ENCODE measurements around the gene RTF1.
"Not testable (repeated sequence)": the region's sequence is repeated elsewhere in the genome, so short reads cannot be mapped to it uniquely, and the experiment has no call there.

RTF1 gene

DNA sequence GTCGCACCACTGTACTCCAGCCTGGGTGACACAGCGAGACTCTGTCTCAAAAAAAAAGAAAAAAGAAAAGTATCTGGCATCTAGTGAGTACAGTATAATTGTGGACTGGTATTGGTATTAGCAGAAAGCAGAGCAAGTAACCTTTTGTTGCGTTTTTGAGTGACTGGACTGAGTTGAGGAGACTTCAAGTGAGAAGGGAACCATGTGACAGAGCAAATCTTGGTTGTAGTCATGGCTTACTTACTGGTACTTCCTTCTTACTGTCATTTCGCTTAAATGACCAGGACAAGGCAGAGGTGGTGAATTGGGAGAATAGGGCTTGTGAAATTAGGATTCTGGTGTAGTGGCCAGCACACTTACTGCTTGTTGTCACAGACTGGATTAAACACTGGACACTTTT, 20.6 kb downstream of the RTF1 start:
- H3K4me3 ChIP-seq (ENCODE audit: low read depth, low read length) = no peak overlapping the region
- TF ChIP-seq, protein P1, sequence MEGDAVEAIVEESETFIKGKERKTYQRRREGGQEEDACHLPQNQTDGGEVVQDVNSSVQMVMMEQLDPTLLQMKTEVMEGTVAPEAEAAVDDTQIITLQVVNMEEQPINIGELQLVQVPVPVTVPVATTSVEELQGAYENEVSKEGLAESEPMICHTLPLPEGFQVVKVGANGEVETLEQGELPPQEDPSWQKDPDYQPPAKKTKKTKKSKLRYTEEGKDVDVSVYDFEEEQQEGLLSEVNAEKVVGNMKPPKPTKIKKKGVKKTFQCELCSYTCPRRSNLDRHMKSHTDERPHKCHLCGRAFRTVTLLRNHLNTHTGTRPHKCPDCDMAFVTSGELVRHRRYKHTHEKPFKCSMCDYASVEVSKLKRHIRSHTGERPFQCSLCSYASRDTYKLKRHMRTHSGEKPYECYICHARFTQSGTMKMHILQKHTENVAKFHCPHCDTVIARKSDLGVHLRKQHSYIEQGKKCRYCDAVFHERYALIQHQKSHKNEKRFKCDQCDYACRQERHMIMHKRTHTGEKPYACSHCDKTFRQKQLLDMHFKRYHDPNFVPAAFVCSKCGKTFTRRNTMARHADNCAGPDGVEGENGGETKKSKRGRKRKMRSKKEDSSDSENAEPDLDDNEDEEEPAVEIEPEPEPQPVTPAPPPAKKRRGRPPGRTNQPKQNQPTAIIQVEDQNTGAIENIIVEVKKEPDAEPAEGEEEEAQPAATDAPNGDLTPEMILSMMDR (IDR thresholded peaks at IDR 0.05; ENCODE audit: insufficient read depth, low read depth, low read length, missing control alignments) = no peak
- DNase-seq (ENCODE audit: low read depth) = no peak

DNA sequence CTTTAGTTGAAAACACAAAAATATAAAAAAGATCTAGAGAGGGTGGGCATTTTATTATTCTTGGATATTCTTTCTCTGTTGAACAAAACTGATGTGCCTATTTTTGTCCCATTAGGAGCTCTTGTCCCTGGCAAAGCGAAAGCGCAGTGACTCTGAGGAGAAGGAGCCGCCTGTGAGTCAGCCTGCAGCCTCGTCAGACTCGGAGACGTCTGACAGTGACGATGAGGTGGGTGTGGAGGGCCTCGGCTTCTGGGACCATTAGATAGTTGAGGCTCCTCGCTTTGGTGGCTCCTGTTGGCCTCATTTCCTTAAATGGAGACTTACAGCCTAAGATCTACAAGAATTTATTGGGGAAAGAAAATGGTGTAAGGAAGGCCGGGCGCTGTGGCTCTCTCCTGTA, 21.3 kb downstream of the RTF1 start:
- no peak for DNase-seq (ENCODE audit: low read depth)
- TF ChIP-seq, protein P1 (IDR thresholded peaks at IDR 0.05; ENCODE audit: insufficient read depth, low read depth, low read length, missing control alignments) = no peak
- H3K4me3 ChIP-seq (ENCODE audit: low read depth, low read length) = no peak overlapping the region

DNA sequence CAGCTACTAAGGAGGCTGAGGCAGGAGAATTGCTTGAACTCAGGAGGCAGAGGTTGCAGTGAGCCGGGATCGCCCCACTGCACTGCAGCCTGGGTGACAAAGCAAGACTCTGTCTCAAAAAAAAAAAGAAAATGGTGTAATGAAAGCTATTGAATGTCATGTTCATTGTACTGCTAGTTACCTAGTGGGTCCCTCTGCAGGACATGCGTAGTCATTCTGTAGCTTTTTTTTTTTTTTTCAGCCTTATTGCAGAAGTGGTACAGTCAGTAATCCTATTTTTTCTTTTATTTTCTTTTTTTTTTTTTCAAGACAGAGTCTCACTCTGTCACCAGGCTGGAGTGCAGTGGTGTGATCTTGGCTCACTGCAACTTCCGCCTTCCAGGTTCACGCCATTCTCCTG, 21.9 kb downstream of the RTF1 start:
- DNase-seq (ENCODE audit: low read depth); H3K4me3 ChIP-seq (ENCODE audit: low read depth, low read length): not testable (repeated sequence)

DNA sequence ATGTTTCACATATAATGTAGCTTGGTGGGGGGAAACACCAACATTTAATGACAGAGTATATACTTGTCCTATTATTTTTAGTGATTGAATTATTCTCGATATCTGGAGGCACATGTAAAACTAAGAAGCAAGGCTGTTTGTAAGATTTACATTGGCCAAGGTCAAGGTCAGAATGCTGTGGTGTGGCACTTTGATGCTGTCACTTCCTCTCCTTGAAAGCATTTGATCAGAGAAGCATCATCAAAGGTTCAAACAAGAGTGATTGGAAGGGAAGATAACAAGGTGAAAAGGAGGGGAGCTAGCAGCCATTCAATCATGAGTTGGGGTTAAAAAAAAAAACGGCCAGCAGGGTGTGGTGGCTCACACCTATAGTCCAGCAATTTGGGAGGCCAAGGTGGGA, 26.4 kb downstream of the RTF1 start:
- H3K4me3 ChIP-seq (ENCODE audit: low read depth, low read length) = no peak overlapping the region
- TF ChIP-seq, protein P1 (IDR thresholded peaks at IDR 0.05; ENCODE audit: insufficient read depth, low read depth, low read length, missing control alignments) = no peak
- DNase-seq (ENCODE audit: low read depth) = no peak

DNA sequence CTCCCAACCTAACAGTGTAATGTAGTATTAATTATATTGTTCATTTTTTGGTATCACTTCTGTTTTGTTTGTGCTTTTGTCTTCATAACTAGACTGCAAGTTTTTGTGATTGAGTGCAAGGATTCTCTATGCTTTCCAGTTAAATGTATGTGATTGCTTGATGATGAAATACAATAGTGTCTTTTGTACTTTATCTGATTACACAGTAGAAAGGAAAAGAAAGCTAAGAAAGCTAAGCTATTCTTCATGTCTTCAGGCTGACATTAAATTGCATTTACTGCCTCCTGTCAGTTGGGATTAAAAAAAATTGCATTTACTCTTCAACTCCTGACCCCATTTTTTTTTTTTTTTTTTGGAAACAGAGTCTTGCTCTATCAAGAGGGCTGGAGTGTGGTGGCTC, 28.5 kb downstream of the RTF1 start:
- no peak for DNase-seq (ENCODE audit: low read depth)
- TF ChIP-seq, protein P1 (IDR thresholded peaks at IDR 0.05; ENCODE audit: insufficient read depth, low read depth, low read length, missing control alignments) = no peak

DNA sequence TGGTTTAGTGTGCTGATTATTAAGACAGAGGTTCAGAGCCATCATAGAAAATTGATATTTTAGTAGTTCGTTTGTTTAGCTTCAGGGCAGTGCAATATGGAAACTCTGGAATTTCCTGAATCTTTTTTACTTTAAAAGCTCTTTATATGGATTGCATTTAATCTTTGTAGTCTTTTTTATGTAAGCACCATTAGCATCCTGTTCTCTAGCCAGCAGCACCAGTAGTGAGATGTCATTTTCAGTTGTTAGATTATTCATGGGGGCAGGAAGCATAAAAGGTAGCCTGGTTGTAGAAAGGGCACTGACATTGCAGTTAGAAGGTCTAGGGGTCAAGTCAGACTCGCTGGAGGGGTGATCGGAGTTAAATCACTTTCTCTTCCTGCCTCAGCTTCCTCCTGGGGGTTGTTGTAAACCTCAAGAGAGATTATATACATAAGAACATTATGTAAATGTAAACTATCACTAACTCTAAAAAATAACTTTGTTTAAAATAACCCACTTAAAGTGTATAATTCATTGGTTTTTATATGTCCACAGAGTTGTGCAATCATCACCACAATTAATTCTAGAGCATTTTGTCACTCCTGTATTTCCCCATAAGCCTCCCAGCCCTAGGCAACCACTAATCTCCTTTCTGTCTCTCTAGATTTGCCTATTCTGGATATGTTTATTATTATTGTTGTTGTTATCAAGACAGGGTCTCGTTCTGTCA, 45.3 kb downstream of the RTF1 start:
- H3K4me3 ChIP-seq (ENCODE audit: low read depth, low read length) = no peak overlapping the region
- TF ChIP-seq, protein P1 (IDR thresholded peaks at IDR 0.05; ENCODE audit: insufficient read depth, low read depth, low read length, missing control alignments) = no peak
- DNase-seq (ENCODE audit: low read depth) = no peak

More for the DNA sequence above, 28.5 kb downstream of the RTF1 start:
- no peak overlapping the region for H3K4me3 ChIP-seq (ENCODE audit: low read depth, low read length)

DNA sequence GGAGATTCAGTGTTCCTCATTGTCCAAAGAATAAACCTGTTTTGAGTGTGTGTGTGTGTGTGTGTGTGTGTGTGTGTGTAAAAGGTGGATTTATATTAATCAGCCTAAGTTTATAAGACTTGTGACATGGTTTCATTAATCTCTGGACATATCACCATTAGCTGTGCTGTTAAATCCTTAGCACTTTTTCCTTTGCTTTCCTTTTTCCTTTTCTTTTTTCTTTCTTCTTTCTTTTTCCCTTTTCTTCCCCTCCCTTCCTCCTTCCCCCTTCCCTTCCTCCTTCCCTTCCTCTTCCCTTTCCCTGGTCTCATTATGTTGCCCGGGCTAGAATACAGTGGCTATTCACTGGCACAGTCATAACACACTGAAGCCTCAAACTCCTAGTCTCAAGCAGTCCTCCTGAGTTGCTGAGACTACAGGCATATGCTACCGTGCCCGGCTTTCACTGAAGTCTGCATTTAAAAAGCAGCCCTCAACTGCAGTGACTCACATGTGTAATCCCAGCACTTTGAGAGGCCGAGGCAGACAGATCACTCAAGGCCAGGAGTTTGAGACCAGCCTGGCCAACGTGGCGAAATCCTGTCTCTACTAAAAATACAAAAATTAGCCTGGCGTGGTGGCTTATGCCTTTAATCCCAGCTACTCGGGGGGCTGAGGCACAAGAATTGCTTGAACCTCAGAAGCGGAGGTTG, 48.1 kb downstream of the RTF1 start:
- TF ChIP-seq, protein P1 (IDR thresholded peaks at IDR 0.05; ENCODE audit: insufficient read depth, low read depth, low read length, missing control alignments) = no peak
- no peak overlapping the region for H3K4me3 ChIP-seq (ENCODE audit: low read depth, low read length)
- no peak for DNase-seq (ENCODE audit: low read depth)

Data from GM12865 (cell line).